ENCODE results near the gene TMEM9B. TPM values are rescaled to one million over a fixed set of nuclear protein-coding genes. Genes with fewer than 3 reads are reported as not detected.

The TMEM9B gene
- total RNA-seq, 4 donors from 2014 or later, result 20.5 to 93.9 (median 58.5) TPM

DNA sequence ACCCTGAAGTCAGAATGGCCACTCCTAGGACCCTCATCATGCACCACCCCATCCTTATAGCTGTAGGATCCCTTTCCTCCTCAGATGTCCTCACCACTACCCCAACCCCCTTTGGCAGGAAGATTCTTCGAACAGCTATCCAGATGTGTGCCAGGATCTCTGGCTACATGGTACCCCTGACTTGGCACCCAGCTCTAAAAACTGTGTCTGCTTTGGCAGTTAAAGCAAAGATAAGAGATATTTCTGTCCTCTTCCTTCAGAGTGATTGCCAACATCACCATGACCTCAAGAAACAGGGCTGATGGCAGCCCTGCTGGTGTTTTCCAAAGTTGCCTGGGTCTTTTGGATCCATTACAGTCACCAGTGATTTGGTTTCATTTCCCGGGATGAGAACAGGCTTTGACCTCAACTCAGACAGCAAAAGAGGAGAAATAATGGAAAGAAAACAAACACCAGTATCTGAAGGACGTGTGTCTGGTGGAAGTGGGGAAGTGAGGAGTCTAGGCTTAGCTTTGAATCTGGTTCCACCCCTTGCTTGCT is 43.8 kb upstream of the TMEM9B start:
- H3K27ac ChIP-seq, result no peak overlapping the region
- intact Hi-C loops (cut with DNase I; ENCODE audit: low total_unique reads) (no loop called here), in situ Hi-C loops (cut with MboI; ENCODE audit: low pct_ligation_motif_present in 1 of 4, low pct_unique_long_range_greater_than_20kb in 1 of 4, low sequenced_read_pairs in 3 of 4) (loop anchor here in 2 of 4 donors (25.0 kb wide), 2 partner anchors 129 to 504 kb away; no protein-coding TSS in a partner anchor)
- DNase-seq, result no peak
- H3K36me3 ChIP-seq, result no peaks in the 10 kb centered on the region
- peaks cover 6 to 16% (median 14%) of the 10 kb centered on the region in 4 donors for H3K4me1 ChIP-seq
- WGBS, 2 donors (ENCODE audit: low coverage in 1 of 2), result 40 to 69% methylated on average over 1 to 3 of the region's 3 CpGs
- H3K4me3 ChIP-seq, result no peak overlapping the region
- TF ChIP-seq, protein P1, sequence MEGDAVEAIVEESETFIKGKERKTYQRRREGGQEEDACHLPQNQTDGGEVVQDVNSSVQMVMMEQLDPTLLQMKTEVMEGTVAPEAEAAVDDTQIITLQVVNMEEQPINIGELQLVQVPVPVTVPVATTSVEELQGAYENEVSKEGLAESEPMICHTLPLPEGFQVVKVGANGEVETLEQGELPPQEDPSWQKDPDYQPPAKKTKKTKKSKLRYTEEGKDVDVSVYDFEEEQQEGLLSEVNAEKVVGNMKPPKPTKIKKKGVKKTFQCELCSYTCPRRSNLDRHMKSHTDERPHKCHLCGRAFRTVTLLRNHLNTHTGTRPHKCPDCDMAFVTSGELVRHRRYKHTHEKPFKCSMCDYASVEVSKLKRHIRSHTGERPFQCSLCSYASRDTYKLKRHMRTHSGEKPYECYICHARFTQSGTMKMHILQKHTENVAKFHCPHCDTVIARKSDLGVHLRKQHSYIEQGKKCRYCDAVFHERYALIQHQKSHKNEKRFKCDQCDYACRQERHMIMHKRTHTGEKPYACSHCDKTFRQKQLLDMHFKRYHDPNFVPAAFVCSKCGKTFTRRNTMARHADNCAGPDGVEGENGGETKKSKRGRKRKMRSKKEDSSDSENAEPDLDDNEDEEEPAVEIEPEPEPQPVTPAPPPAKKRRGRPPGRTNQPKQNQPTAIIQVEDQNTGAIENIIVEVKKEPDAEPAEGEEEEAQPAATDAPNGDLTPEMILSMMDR (IDR thresholded peaks at IDR 0.05), result no peak
- TF ChIP-seq POLR2AphosphoS5 (IDR thresholded peaks at IDR 0.05) (no peak), EP300 (IDR thresholded peaks at IDR 0.05; ENCODE audit: low read depth) (no peak), POLR2A (IDR thresholded peaks at IDR 0.05) (no peak)
- H3K27me3 ChIP-seq, result peaks cover 21% of the 10 kb centered on the region
- no peaks in the 10 kb centered on the region for H3K9me3 ChIP-seq

GRCh38 chr11:9005087-9005486 is 40.8 kb upstream of the TMEM9B start:
- WGBS, 2 donors (ENCODE audit: low coverage in 1 of 2), result 75 to 83% methylated on average over 3 to 4 of the region's 4 CpGs
- no peak for DNase-seq
- Histone ChIP-seq H3K27me3 (peaks cover 47% of the 10 kb centered on the region), H3K4me1 (peaks cover 6 to 20% (median 19%) of the 10 kb centered on the region in 4 donors), H3K4me3 (no peak overlapping the region), H3K27ac (no peak overlapping the region), H3K9me3 (no peaks in the 10 kb centered on the region), H3K36me3 (no peaks in the 10 kb centered on the region)
- no peak for TF ChIP-seq POLR2AphosphoS5 (IDR thresholded peaks at IDR 0.05)
- no peak for TF ChIP-seq EP300 (IDR thresholded peaks at IDR 0.05; ENCODE audit: low read depth)
- TF ChIP-seq, protein P1 (IDR thresholded peaks at IDR 0.05), result no peak
- TF ChIP-seq POLR2A (IDR thresholded peaks at IDR 0.05), result no peak
- in situ Hi-C loops (cut with MboI; ENCODE audit: low pct_ligation_motif_present in 1 of 4, low pct_unique_long_range_greater_than_20kb in 1 of 4, low sequenced_read_pairs in 3 of 4), result loop anchor here in 2 of 4 donors (25.0 kb wide), 2 partner anchors 132 to 507 kb away; no protein-coding TSS in a partner anchor
- intact Hi-C loops (cut with DNase I; ENCODE audit: low total_unique reads), result no loop called here

DNA sequence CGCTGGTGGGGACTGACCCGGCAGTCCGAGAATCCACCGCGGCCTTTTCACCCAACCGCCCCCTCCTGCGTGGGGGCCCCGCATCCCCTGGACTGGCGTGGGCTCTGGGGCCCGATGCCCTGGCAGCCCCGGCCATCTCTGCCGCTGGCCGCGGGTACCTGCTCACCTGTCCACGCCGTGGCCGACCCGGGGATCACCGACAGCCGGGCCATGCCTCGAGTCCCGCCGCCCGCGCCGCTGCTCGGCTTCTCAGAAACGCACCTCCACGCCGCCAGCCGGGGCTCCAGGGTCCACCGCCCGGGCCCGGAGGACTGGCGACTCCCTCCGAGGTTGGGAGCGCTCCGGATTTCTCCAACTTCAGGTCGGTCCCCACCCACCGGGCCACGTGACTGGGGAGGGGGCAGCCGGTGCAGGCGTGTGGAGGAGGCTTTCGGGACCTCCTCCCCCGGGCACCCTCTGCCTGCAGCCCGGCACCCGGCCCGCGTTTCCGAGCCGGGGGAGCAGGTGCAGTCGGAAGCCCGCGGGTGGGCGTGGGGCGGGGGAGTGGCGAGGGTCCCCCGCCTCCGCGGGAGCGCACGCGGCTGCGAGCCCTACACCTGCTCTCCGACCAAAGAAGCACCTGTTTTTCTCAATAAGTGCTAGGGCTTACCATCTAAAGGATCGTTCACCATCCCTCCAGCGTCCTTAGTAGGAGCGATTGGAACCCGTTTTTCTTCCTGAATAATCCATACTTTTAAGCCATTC is 40.1 kb upstream of the TMEM9B start:
- peak overlapping the region; percentile 5 to 58 (median 36) for H3K4me3 ChIP-seq
- peak; percentile 23 for DNase-seq
- peaks cover 47% of the 10 kb centered on the region for H3K27me3 ChIP-seq
- no peaks in the 10 kb centered on the region for H3K9me3 ChIP-seq
- H3K4me1 ChIP-seq, result peaks cover 6 to 20% (median 19%) of the 10 kb centered on the region in 4 donors
- in situ Hi-C loops (cut with MboI; ENCODE audit: low pct_ligation_motif_present in 1 of 4, low pct_unique_long_range_greater_than_20kb in 1 of 4, low sequenced_read_pairs in 3 of 4), result loop anchor here in 2 of 4 donors (25.0 kb wide), 2 partner anchors 133 to 508 kb away; no protein-coding TSS in a partner anchor
- no peaks in the 10 kb centered on the region for H3K36me3 ChIP-seq
- WGBS, 2 donors (ENCODE audit: low coverage in 1 of 2), result 32 to 68% methylated on average over 4 to 51 of the region's 69 CpGs
- TF ChIP-seq, protein P1 (IDR thresholded peaks at IDR 0.05), result no peak
- no peak for TF ChIP-seq POLR2A (IDR thresholded peaks at IDR 0.05)
- peak overlapping the region in 1 of 4 donors; percentile 16 for H3K27ac ChIP-seq
- intact Hi-C loops (cut with DNase I; ENCODE audit: low total_unique reads), result no loop called here

DNA sequence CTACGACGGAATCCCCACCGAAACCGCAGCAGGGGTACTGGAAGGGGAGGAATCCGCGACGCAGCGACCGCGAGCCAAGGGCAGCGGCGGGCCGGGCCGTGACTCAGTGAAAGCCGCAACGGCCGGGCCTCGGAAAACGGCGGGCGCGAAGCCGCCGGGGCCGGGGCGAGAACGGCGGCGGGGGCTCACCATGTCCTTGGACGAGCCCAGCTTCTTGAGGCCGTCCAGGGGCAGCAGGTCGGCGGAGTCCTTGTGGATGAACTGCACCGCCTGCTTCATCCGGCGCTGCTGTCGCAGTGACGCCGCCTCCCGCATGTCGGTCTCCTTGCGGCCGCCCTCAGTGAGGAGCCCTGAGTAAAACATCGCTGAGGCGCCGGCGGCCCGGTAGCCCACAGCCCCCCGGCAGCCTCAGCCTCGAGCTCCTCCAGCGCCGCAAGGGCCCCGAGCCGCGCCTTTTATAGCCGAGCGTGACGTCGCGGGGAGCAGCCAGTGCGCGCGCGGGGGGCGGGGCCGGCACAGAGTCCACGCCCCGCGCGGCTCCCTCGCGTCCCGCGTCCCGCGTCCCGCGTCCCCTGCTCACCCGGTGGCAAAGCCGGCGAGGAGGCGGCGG is 39.4 kb upstream of the TMEM9B start, which contains the start of gene NRIP3:
Gene NRIP3, minus strand, starts transcription at position 429 of the 610 bp plus-strand sequence. Its CDS starts 66 bp downstream, at position 363.
- Histone ChIP-seq H3K27me3 (peaks cover 47% of the 10 kb centered on the region), H3K4me1 (peaks cover 6 to 20% (median 19%) of the 10 kb centered on the region in 4 donors), H3K36me3 (no peaks in the 10 kb centered on the region), H3K9me3 (no peaks in the 10 kb centered on the region), H3K4me3 (peak within 1 kb of the TSS; percentile 5 to 58 (median 36)), H3K27ac (peak within 1 kb of the TSS in 1 of 4 donors; percentile 16)
- peak; percentile 81 for DNase-seq
- TF ChIP-seq EP300 (IDR thresholded peaks at IDR 0.05; ENCODE audit: low read depth) (no peak), POLR2AphosphoS5 (IDR thresholded peaks at IDR 0.05) (peak in 2 of 3 donors; percentile 21 to 31)
- intact Hi-C loops (cut with DNase I; ENCODE audit: low total_unique reads) (no loop called here), in situ Hi-C loops (cut with MboI; ENCODE audit: low pct_ligation_motif_present in 1 of 4, low pct_unique_long_range_greater_than_20kb in 1 of 4, low sequenced_read_pairs in 3 of 4) (loop anchor here in 2 of 4 donors (25.0 kb wide), 2 partner anchors 134 to 509 kb away; no protein-coding TSS in a partner anchor)
- WGBS, 2 donors (ENCODE audit: low coverage in 1 of 2), result 5% methylated on average over 46 of the region's 83 CpGs; no CpG with 5 or more reads in 1 of the 2 donors
